Endothelial cell of umbilical vein (primary cell): ENCODE results near the gene LIN28B. TPM values are rescaled to one million over a fixed set of nuclear protein-coding genes. Genes with fewer than 3 reads are reported as not detected.

Experiments
- BruUV-seq: library from RNA; stranded (reverse); fragments of 400-500 nt; replicated peaks from 2 replicates; lab custom pipeline; 2021; lab: Mats Ljungman, UMichigan
- CTCF ChIA-PET: fragments of 300-600, 350-600 bp; sonication (Branson Sonifier 250); formaldehyde crosslinking; loops from one replicate; lab custom pipeline; 2021; ENCODE audit warnings: antibody characterized with exemption, inconsistent platforms; lab: Charles Lee
- POLR2A ChIA-PET: fragments of 300-600, 350-600 bp; sonication (Branson Sonifier 250); formaldehyde crosslinking; loops from one replicate; lab custom pipeline; 2021; ENCODE audit warnings: antibody characterized with exemption, inconsistent platforms; lab: Charles Lee
- DNase-seq: peaks from one replicate; pipeline ENCODE4 v3.0.0-alpha.2; 2011; ENCODE audit warnings: low read depth, low spot score
- FAIRE-seq: peaks from 2 replicates; lab custom pipeline; 2011; peaks lifted over from hg19 to GRCh38; lab: Jason Lieb, UNC
- H2AFZ ChIP-seq: 2 replicates; pipeline ENCODE4 v1.6.0; 2012; ENCODE audit warnings: low read depth, low read length, control low read depth, inconsistent platforms
- H3K27ac ChIP-seq: 2 replicates; pipeline ENCODE4 v1.5.1; 2011; ENCODE audit warnings: low read depth, mild to moderate bottlenecking, control low read depth, low read length, moderate library complexity; ENCODE audit not compliant: insufficient read depth
- H3K27me3 ChIP-seq, 2 experiments: 2 replicates each; pipeline versions ENCODE4 v1.6.0 to v1.6.1; 2011; ENCODE audit warnings: low read length in 2 of 2, mixed read lengths in 1 of 2; ENCODE audit not compliant: control insufficient read depth in 2 of 2, insufficient read depth in 2 of 2
- H3K36me3 ChIP-seq, 2 experiments: 2 replicates in 1 of 2; 3 replicates in 1 of 2; pipeline ENCODE4 v1.5.1; 2011; ENCODE audit warnings: low read length in 2 of 2, mild to moderate bottlenecking in 1 of 2, moderate library complexity in 1 of 2; ENCODE audit not compliant: control insufficient read depth in 2 of 2, insufficient read depth in 2 of 2; ENCODE audit errors: extremely low read depth in 1 of 2
- H3K4me1 ChIP-seq: 3 replicates; pipeline ENCODE4 v1.5.1; 2011; ENCODE audit warnings: mild to moderate bottlenecking, low read length; ENCODE audit not compliant: control insufficient read depth, insufficient read depth; ENCODE audit errors: extremely low read depth
- H3K4me2 ChIP-seq: 2 replicates; pipeline ENCODE4 v1.6.1; 2011; ENCODE audit warnings: low read length, control low read depth, mixed read lengths; ENCODE audit not compliant: insufficient read depth
- H3K4me3 ChIP-seq, 3 experiments: fragments of 200-600 bp in 1 of 3; sonication (generic), shearing (Covaris generic) in 1 of 3; replicated peaks in 1 of 3; 2 replicates each; pipeline ENCODE4 v1.5.1; 2011 to 2016; ENCODE audit warnings: control low read depth in 3 of 3, low read length in 3 of 3, mild to moderate bottlenecking in 2 of 3, inconsistent platforms in 1 of 3, low read depth in 1 of 3, moderate library complexity in 1 of 3; ENCODE audit not compliant: insufficient read depth in 1 of 3
- H3K79me2 ChIP-seq: 2 replicates; pipeline ENCODE4 v1.6.0; 2012; ENCODE audit warnings: low read length, inconsistent platforms; ENCODE audit not compliant: control insufficient read depth, insufficient read depth
- H3K9ac ChIP-seq: replicated peaks from 2 replicates; pipeline ENCODE3; 2011; ENCODE audit warnings: low read length, control low read depth; ENCODE audit not compliant: insufficient read depth; ENCODE audit errors: extremely low read depth
- H3K9me1 ChIP-seq: replicated peaks from 3 replicates; pipeline ENCODE4 v1.6.0; 2011; ENCODE audit warnings: mild to moderate bottlenecking, low read length; ENCODE audit not compliant: control insufficient read depth, insufficient read depth; ENCODE audit errors: extremely low read depth
- H3K9me3 ChIP-seq: replicated peaks from 2 replicates; pipeline ENCODE4 v1.5.1; 2012; ENCODE audit warnings: low read length, inconsistent platforms; ENCODE audit not compliant: control insufficient read depth, insufficient read depth
- H4K20me1 ChIP-seq: replicated peaks from 2 replicates; pipeline ENCODE3; 2011; ENCODE audit warnings: mild to moderate bottlenecking, low read length; ENCODE audit not compliant: control insufficient read depth, insufficient read depth; ENCODE audit errors: extremely low read depth
- EZH2 ChIP-seq: IDR thresholded peaks from 2 replicates; pipeline ENCODE4 v1.6.1; 2012; ENCODE audit warnings: borderline replicate concordance, low read depth, mild to moderate bottlenecking, moderate library complexity, low read length, inconsistent platforms; ENCODE audit not compliant: severe bottlenecking
- FOS ChIP-seq: IDR thresholded peaks from 2 replicates; pipeline ENCODE4 v1.6.1; 2011; ENCODE audit warnings: mild to moderate bottlenecking, low read length, moderate library complexity, borderline replicate concordance; ENCODE audit not compliant: insufficient read depth
- GATA2 ChIP-seq: IDR thresholded peaks from 2 replicates; pipeline ENCODE4 v1.7.0; 2011; ENCODE audit warnings: low read depth, mild to moderate bottlenecking, moderate library complexity, mixed read lengths, low read length; ENCODE audit not compliant: insufficient read length, insufficient read depth
- JUN ChIP-seq: IDR thresholded peaks from 2 replicates; pipeline ENCODE4 v1.6.1; 2011; ENCODE audit warnings: borderline replicate concordance, low read depth; ENCODE audit not compliant: insufficient read length, insufficient read depth
- MYC ChIP-seq: IDR thresholded peaks from one replicate; pipeline ENCODE4 v1.6.1; 2011; ENCODE audit warnings: mild to moderate bottlenecking, low read depth, low read length
- POLR2A ChIP-seq: IDR thresholded peaks from 2 replicates; pipeline ENCODE4 v1.6.1; 2012; ENCODE audit warnings: low read depth, mild to moderate bottlenecking, control low read depth, low read length
- POLR2AphosphoS5 ChIP-seq: IDR thresholded peaks from 2 replicates; pipeline ENCODE4 v1.6.1; 2012; ENCODE audit warnings: low read depth, mild to moderate bottlenecking, control low read depth, low read length, moderate library complexity; ENCODE audit not compliant: insufficient read depth
- dilution Hi-C: fragments of 300-500 bp; cut with MboI; formaldehyde crosslinking; loops from one replicate; pipeline ENCODE4 v1.15.0; 2019; ENCODE audit warnings: low sequenced_read_pairs; ENCODE audit not compliant: extremely low pct_ligation_motif_present
- intact Hi-C: fragments of 100-400 bp; cut with micrococcal nuclease; formaldehyde crosslinking; loops from one replicate; pipeline ENCODE4 v1.10.0; 2022
- polyA plus RNA-seq, 4 experiments: library from polyadenylated mRNA; depleted of rRNA in 3 of 4; stranded (reverse) in 3 of 4; unstranded in 1 of 4; fragments of >200 nt; gene quantifications; 2 replicates each; pipeline versions ENCODE4 v1.2.1 to v1.2.3, GENCODE V29; 2011 to 2012; ENCODE audit warnings: missing spikeins in 1 of 4
- total RNA-seq: library from RNA; stranded (reverse); gene quantifications from 2 replicates; pipeline ENCODE4 v1.2.3, GENCODE V29; 2021
- TF ChIP-seq, protein P1 (sequence below), 2 donors: IDR thresholded peaks; 1 replicate in 1 of 2; 2 replicates in 1 of 2; pipeline ENCODE4 v1.5.1; 2011; ENCODE audit warnings: low read length in 2 of 2, mild to moderate bottlenecking in 2 of 2, moderate library complexity in 2 of 2, control low read depth in 1 of 2, inconsistent platforms in 1 of 2, low read depth in 1 of 2; ENCODE audit not compliant: insufficient read depth in 1 of 2; ENCODE audit errors: extremely low read depth in 1 of 2
- TF ChIP-seq, protein P2 (sequence below): IDR thresholded peaks from 2 replicates; pipeline ENCODE4 v1.6.1; 2011; ENCODE audit not compliant: insufficient read depth, insufficient read length

LIN28B gene
- total and polyA plus RNA-seq, 2 donors (not counting 3 experiments of a cell fraction or from before 2014, with no cell fraction given): not detected

DNA sequence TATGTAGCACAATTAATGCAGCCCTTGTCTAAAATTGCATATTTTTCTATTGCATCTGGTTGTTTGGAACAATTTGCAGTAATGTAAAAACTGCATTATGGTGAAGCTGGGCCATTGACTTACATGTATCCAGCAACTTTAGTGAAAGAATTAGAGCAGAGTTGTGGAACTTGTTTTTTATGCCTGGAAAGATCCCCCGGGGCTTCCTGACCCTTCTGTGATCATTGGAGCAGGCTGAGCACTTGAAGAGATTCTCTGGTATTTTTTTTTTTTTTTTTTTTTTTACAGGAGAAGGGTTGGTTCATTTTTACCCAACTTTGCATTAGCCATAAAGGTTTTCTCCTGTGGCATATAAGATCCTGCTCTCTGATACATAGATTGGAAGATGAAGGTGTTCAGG is 45.0 kb downstream of the LIN28B start:
- H2AFZ ChIP-seq: no peak overlapping the region
- H3K9ac ChIP-seq: no peak overlapping the region
- no peak overlapping the region for H3K4me2 ChIP-seq
- no peak overlapping the region for H3K27ac ChIP-seq
- CTCF ChIA-PET: interaction anchor here (0.7 to 2.9 kb wide), 5 partner anchors 9 to 78 kb away, joined by 3 to 27 read pairs (median 4); no protein-coding TSS in a partner anchor
- no peaks in the 10 kb centered on the region for H3K9me1 ChIP-seq
- no peaks in the 10 kb centered on the region for H3K36me3 ChIP-seq
- intact Hi-C loops (no loop called here), dilution Hi-C loops (no loop called here)
- no TSS peak for BruUV-seq
- no peaks in the 10 kb centered on the region for H3K79me2 ChIP-seq
- H3K9me3 ChIP-seq: no peaks in the 10 kb centered on the region
- H3K4me1 ChIP-seq: no peaks in the 10 kb centered on the region
- H3K4me3 ChIP-seq: no peak overlapping the region
- H4K20me1 ChIP-seq: no peaks in the 10 kb centered on the region
- no peak for TF ChIP-seq EZH2
- TF ChIP-seq, protein P1, sequence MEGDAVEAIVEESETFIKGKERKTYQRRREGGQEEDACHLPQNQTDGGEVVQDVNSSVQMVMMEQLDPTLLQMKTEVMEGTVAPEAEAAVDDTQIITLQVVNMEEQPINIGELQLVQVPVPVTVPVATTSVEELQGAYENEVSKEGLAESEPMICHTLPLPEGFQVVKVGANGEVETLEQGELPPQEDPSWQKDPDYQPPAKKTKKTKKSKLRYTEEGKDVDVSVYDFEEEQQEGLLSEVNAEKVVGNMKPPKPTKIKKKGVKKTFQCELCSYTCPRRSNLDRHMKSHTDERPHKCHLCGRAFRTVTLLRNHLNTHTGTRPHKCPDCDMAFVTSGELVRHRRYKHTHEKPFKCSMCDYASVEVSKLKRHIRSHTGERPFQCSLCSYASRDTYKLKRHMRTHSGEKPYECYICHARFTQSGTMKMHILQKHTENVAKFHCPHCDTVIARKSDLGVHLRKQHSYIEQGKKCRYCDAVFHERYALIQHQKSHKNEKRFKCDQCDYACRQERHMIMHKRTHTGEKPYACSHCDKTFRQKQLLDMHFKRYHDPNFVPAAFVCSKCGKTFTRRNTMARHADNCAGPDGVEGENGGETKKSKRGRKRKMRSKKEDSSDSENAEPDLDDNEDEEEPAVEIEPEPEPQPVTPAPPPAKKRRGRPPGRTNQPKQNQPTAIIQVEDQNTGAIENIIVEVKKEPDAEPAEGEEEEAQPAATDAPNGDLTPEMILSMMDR (IDR thresholded peaks at IDR 0.05; ENCODE audit: extremely low read depth in 1 of 2, insufficient read depth in 1 of 2, low read depth in 1 of 2, low read length in 2 of 2): no peak
- TF ChIP-seq MYC: no peak
- TF ChIP-seq, protein P2, sequence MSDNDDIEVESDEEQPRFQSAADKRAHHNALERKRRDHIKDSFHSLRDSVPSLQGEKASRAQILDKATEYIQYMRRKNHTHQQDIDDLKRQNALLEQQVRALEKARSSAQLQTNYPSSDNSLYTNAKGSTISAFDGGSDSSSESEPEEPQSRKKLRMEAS: no peak
- TF ChIP-seq JUN: no peak
- TF ChIP-seq POLR2A: no peak
- no peak for TF ChIP-seq GATA2
- no peak for TF ChIP-seq POLR2AphosphoS5
- TF ChIP-seq FOS: no peak
- no peak for DNase-seq
- no peaks in the 10 kb centered on the region for H3K27me3 ChIP-seq
- POLR2A ChIA-PET: no interaction called here
- no peak for FAIRE-seq
